Effector CD8-positive, alpha-beta T cell (primary cell): ENCODE data around the gene SDR42E1.

ENCODE experiments used
- DNase-seq: peaks from one replicate; lab custom pipeline; 2025; lab: John Stamatoyannopoulos, UW

SDR42E1 gene

DNA sequence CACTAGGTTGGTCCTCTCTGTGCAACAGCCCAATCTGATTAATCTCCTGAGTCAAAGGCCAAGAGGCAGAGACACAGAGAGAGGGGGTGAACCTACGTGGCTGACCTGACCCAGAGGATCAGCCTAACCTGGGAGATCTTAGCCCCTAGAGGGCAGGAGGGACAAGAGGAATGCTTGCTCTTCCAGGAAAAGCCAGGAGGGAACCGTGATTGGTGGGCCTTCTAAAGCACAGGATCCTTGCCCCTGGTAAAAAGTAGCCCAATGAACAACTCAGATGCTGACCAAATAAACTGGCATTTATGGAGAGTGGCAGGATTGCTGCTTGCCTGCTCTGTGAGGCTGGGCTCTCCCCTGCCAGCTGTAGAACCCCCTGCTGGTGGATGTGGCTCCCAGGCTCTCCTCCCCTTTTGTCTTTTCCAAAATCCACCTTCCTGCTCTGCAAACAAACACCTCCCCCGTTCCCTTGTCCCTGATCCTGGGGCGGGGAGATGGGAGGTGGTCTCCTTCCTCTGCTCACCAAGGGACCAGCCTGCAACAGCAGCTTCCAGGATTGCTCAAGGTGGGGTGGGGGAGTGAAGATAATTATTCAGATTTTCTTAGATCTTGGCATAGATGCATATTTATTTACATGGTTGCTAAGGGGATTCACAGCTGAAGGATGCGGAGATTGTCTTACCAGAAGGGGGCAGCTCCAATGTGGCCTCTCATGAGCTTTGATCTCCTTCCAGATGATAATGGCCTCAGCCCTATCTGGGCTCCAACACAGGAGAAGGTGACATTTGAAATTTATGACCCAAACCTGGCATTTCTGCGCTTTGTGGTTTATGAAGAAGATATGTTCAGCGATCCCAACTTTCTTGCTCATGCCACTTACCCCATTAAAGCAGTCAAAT, 71.9 kb downstream of the SDR42E1 start:
- no peak for DNase-seq
